ENCODE results near the gene MBOAT1.

MBOAT1 gene

GRCh38 chr6:20095436-20095835 lies 116.8 kb downstream of the MBOAT1 start:
- no peak for DNase-seq

GRCh38 chr6:20092071-20092566 lies 120.2 kb downstream of the MBOAT1 start:
- no peak for DNase-seq

DNA sequence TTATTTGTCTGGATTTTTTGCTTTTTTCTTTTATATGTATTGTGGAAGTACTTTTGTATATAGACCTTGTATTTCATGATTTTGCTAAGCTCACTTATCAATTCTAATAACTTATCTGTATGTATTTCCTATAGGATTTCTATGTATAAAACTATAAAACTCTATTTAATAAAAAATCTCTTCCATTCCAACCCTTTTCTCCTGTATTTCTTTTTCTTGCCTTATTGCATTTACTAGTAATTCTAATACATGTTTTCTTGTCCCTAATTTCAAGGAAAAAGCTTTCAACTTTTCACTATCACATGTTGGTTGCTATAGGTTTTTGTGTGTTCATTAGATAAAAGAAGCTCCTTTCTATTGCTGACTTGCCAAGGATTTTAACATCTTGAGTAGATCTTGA lies 125.3 kb downstream of the MBOAT1 start:
- DNase-seq = no peak

GRCh38 chr6:20085817-20086216 lies 126.5 kb downstream of the MBOAT1 start:
- no peak for DNase-seq

GRCh38 chr6:20084411-20084810 lies 127.9 kb downstream of the MBOAT1 start:
- no peak for DNase-seq

DNA sequence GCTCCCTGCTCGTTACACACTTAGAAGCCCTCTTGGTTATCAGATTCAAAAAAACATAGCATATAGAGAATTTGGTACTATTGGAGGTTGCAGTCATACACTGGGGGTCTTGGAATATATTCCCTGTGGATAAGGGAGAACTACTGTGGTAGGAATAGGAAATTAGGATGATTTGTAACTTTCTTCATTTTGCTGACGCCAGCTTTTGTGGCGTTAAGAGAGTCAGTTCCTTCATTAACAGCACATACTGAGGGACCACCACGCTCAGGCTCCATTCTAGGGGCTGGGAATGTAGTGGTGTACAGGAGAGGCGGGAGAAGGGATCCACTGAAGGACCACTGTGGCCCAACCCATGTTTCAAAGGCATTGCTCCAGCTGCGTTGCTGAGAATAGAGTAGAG lies 140.3 kb downstream of the MBOAT1 start:
- DNase-seq = no peak

DNA sequence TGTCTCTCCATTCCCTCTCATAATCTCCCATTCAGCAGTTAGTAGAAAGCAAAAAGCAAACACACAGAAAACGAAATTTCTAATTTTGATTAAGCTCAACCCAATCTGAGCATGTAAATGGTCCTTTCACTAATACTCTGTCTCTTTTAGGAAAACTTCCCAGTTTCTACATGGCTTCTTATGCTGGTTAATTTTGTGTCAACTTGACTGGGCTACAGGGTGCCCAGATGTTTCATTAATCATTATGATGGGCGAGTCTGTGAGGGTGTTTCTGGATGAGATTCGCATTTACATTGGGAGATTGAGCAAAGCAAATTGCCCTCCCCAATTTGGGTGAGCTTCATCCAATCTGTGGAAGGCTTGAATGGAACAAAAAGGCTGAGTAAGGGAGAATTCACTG lies 142.2 kb downstream of the MBOAT1 start:
- DNase-seq = no peak

DNA sequence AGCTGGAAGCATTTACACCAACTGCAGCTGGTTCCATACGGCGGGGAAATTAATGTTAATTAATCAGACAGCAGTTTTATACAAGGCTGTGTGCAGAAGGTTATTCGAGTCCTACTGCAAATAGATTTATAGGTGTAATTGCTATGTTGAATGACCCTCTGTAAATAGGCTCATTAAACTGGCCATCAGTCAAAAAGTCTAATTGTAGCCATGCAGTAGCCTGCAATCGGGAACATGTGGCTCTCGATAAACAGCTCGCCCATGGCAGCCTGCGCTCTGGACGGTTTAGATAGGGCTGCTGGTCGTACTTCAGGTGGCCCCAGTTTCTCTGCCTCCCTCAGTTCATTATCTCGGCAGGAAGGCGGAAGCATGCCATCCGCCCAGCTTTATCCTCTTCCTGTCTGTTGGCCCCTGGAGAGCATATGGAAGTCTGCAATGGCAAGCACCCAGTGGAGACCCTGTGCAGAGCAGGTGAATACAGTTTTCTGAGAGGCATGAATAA lies 143.2 kb downstream of the MBOAT1 start:
- no peak for DNase-seq

GRCh38 chr6:20068421-20068988 lies 143.8 kb downstream of the MBOAT1 start:
- DNase-seq = no peak

DNA sequence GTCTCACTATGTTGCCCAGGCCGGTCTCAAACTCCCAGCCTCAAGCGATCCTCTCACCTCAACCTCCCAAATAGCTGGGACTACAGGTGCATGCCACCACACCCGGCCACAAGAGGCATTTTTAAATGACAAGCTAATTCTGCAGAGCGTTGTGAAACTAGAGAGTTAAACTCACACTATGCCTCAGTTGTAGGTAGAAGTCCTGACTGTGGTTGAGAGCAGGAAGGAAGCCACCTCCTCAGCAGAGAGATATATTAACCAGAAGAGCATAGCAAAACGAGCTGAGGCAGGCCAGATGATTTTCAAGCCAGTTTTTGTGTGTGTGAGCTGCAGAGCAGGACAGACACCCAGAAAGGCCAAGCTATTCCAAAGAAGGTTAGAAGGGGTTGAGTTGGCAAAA lies 150.3 kb downstream of the MBOAT1 start:
- no peak for DNase-seq

GRCh38 chr6:20060252-20060651 lies 152.0 kb downstream of the MBOAT1 start:
- DNase-seq = no peak

- no peak for DNase-seq
Observed at GRCh38 chr6:20058912-20059311, 153.4 kb downstream of the MBOAT1 start.

DNA sequence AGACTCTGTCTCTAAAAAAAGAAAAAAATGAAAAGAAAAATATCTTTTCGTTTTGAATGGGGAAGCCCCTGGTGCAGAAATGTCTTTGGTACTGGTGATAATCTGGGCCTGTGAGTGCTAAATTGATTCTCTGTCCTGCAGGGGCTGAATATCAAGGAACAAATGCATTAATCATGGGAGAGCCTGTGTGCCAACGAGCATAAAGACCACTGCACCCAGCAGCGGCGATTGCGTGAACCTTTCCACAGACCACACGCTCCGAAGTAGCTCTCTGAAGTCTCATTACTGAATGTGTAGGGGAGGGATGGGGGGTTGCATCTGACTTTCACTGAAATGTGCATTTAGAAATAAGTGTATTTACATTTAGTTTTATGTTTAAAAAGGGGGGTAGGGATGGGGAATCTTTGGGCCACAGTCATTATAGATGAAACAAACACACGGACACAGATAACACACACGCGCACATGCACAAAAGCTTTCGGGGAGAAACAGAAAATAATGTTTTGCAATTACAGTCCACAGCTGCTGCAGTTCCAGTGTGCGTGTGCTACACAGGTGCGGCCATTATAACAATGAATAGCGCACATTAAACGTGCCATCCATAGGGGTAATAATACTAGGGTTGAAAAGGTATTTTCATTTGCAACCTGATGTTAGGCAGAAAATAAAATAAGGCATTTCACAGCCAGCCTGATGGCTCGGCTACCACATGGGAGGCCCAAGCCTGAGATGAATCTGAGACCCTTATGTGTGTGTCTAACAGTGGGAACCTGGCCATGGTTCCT lies 154.0 kb downstream of the MBOAT1 start:
- no peak for DNase-seq

GRCh38 chr6:20056350-20056992 lies 155.8 kb downstream of the MBOAT1 start:
- no peak for DNase-seq

GRCh38 chr6:20055916-20056315 lies 156.4 kb downstream of the MBOAT1 start:
- no peak for DNase-seq

All from activated naive CD4-positive, alpha-beta T cell (primary cell).